ENCODE measurements around the gene SPDEF.

The SPDEF gene

GRCh38 chr6:34534146-34534545, 22.0 kb downstream of the SPDEF start:
- H3K4me1 ChIP-seq (ENCODE audit: control extremely low read depth in 1 of 4, control insufficient read depth in 4 of 4, insufficient read depth in 4 of 4, low read length in 3 of 4), result no peaks in the 10 kb centered on the region
- no peak for DNase-seq
- POLR2A ChIA-PET, result no interaction called here
- H3K27me3 ChIP-seq (replicated peaks in 2 of 5; ENCODE audit: control insufficient read depth in 4 of 5, insufficient read depth in 5 of 5, low read length in 4 of 5), result no peaks in the 10 kb centered on the region
- H3K4me3 ChIP-seq (ENCODE audit: control insufficient read depth in 1 of 7, extremely low read depth in 1 of 7, insufficient read depth in 4 of 7, low read depth in 2 of 7, low read length in 6 of 7), result no peak overlapping the region
- H3K36me3 ChIP-seq (ENCODE audit: control insufficient read depth in 4 of 4, insufficient read depth in 4 of 4, low read length in 3 of 4), result no peaks in the 10 kb centered on the region
- no peak overlapping the region for H3K27ac ChIP-seq (ENCODE audit: insufficient read depth in 1 of 2, low read depth in 1 of 2, low read length in 2 of 2, poor library complexity in 1 of 2, severe bottlenecking in 2 of 2)
- no peaks in the 10 kb centered on the region for H3K9me3 ChIP-seq (ENCODE audit: control extremely low read depth in 1 of 5, control insufficient read depth in 4 of 5, insufficient read depth in 2 of 5, low read depth in 1 of 5, low read length in 4 of 5)
- CTCF ChIA-PET, result no interaction called here
- WGBS (ENCODE audit: insufficient coverage), result 98% methylated on average over 6 of the region's 6 CpGs

- 91% methylated on average over 13 of the region's 15 CpGs for WGBS (ENCODE audit: insufficient coverage)
- peak overlapping the region in 1 of 7 experiments; percentile 9 for H3K4me3 ChIP-seq (ENCODE audit: control insufficient read depth in 1 of 7, extremely low read depth in 1 of 7, insufficient read depth in 4 of 7, low read depth in 2 of 7, low read length in 6 of 7)
- no peaks in the 10 kb centered on the region for H3K36me3 ChIP-seq (ENCODE audit: control insufficient read depth in 4 of 4, insufficient read depth in 4 of 4, low read length in 3 of 4)
- no peaks in the 10 kb centered on the region for H3K27me3 ChIP-seq (replicated peaks in 2 of 5; ENCODE audit: control insufficient read depth in 4 of 5, insufficient read depth in 5 of 5, low read length in 4 of 5)
- ChIA-PET POLR2A (no interaction called here), CTCF (interaction anchor here (1.0 kb wide), 1 partner anchor 77 kb away, joined by 3 read pairs; no protein-coding TSS in a partner anchor)
- H3K27ac ChIP-seq (ENCODE audit: insufficient read depth in 1 of 2, low read depth in 1 of 2, low read length in 2 of 2, poor library complexity in 1 of 2, severe bottlenecking in 2 of 2), result no peak overlapping the region
- no peaks in the 10 kb centered on the region for H3K9me3 ChIP-seq (ENCODE audit: control extremely low read depth in 1 of 5, control insufficient read depth in 4 of 5, insufficient read depth in 2 of 5, low read depth in 1 of 5, low read length in 4 of 5)
- DNase-seq, result no peak
- peaks cover 0 to 3% (median 2%) of the 10 kb centered on the region in 4 experiments for H3K4me1 ChIP-seq (ENCODE audit: control extremely low read depth in 1 of 4, control insufficient read depth in 4 of 4, insufficient read depth in 4 of 4, low read length in 3 of 4)
Measured at GRCh38 chr6:34532230-34532629, 23.9 kb downstream of the SPDEF start.

- POLR2A ChIA-PET, result no interaction called here
- H3K36me3 ChIP-seq (ENCODE audit: control insufficient read depth in 4 of 4, insufficient read depth in 4 of 4, low read length in 3 of 4), result no peaks in the 10 kb centered on the region
- DNase-seq, result peak; percentile 14 to 88 (median 44)
- WGBS (ENCODE audit: insufficient coverage), result 85% methylated on average over 28 of the region's 29 CpGs
- no peaks in the 10 kb centered on the region for H3K9me3 ChIP-seq (ENCODE audit: control extremely low read depth in 1 of 5, control insufficient read depth in 4 of 5, insufficient read depth in 2 of 5, low read depth in 1 of 5, low read length in 4 of 5)
- H3K27me3 ChIP-seq (replicated peaks in 2 of 5; ENCODE audit: control insufficient read depth in 4 of 5, insufficient read depth in 5 of 5, low read length in 4 of 5), result no peaks in the 10 kb centered on the region
- H3K4me1 ChIP-seq (ENCODE audit: control extremely low read depth in 1 of 4, control insufficient read depth in 4 of 4, insufficient read depth in 4 of 4, low read length in 3 of 4), result peaks cover 0 to 5% (median 4%) of the 10 kb centered on the region in 4 experiments
- peak overlapping the region in 2 of 7 experiments; percentile 13 to 29 for H3K4me3 ChIP-seq (ENCODE audit: control insufficient read depth in 1 of 7, extremely low read depth in 1 of 7, insufficient read depth in 4 of 7, low read depth in 2 of 7, low read length in 6 of 7)
- H3K27ac ChIP-seq (ENCODE audit: insufficient read depth in 1 of 2, low read depth in 1 of 2, low read length in 2 of 2, poor library complexity in 1 of 2, severe bottlenecking in 2 of 2), result no peak overlapping the region
- CTCF ChIA-PET, result interaction anchor here (1.0 kb wide), 1 partner anchor 77 kb away, joined by 3 read pairs; no protein-coding TSS in a partner anchor
Measured at GRCh38 chr6:34531580-34532201, 24.4 kb downstream of the SPDEF start.

- ChIA-PET CTCF (interaction anchor here (1.2 to 1.5 kb wide), 3 partner anchors 17 to 77 kb away, joined by 3 to 5 read pairs (median 3); no protein-coding TSS in a partner anchor), POLR2A (no interaction called here)
- no peaks in the 10 kb centered on the region for H3K9me3 ChIP-seq (ENCODE audit: control extremely low read depth in 1 of 5, control insufficient read depth in 4 of 5, insufficient read depth in 2 of 5, low read depth in 1 of 5, low read length in 4 of 5)
- H3K27me3 ChIP-seq (replicated peaks in 2 of 5; ENCODE audit: control insufficient read depth in 4 of 5, insufficient read depth in 5 of 5, low read length in 4 of 5), result no peaks in the 10 kb centered on the region
- H3K36me3 ChIP-seq (ENCODE audit: control insufficient read depth in 4 of 4, insufficient read depth in 4 of 4, low read length in 3 of 4), result no peaks in the 10 kb centered on the region
- peaks cover 0 to 11% (median 6%) of the 10 kb centered on the region in 4 experiments for H3K4me1 ChIP-seq (ENCODE audit: control extremely low read depth in 1 of 4, control insufficient read depth in 4 of 4, insufficient read depth in 4 of 4, low read length in 3 of 4)
- H3K27ac ChIP-seq (ENCODE audit: insufficient read depth in 1 of 2, low read depth in 1 of 2, low read length in 2 of 2, poor library complexity in 1 of 2, severe bottlenecking in 2 of 2), result no peak overlapping the region
- H3K4me3 ChIP-seq (ENCODE audit: control insufficient read depth in 1 of 7, extremely low read depth in 1 of 7, insufficient read depth in 4 of 7, low read depth in 2 of 7, low read length in 6 of 7), result no peak overlapping the region
- no peak for DNase-seq
- 97% methylated on average over 18 of the region's 18 CpGs for WGBS (ENCODE audit: insufficient coverage)
Measured at GRCh38 chr6:34530753-34531365, 25.3 kb downstream of the SPDEF start.

GRCh38 chr6:34529665-34530327, 26.3 kb downstream of the SPDEF start:
- 96% methylated on average over 8 of the region's 10 CpGs for WGBS (ENCODE audit: insufficient coverage)
- Histone ChIP-seq H3K27me3 (replicated peaks in 2 of 5; ENCODE audit: control insufficient read depth in 4 of 5, insufficient read depth in 5 of 5, low read length in 4 of 5) (no peaks in the 10 kb centered on the region), H3K36me3 (ENCODE audit: control insufficient read depth in 4 of 4, insufficient read depth in 4 of 4, low read length in 3 of 4) (no peaks in the 10 kb centered on the region), H3K9me3 (ENCODE audit: control extremely low read depth in 1 of 5, control insufficient read depth in 4 of 5, insufficient read depth in 2 of 5, low read depth in 1 of 5, low read length in 4 of 5) (no peaks in the 10 kb centered on the region), H3K4me1 (ENCODE audit: control extremely low read depth in 1 of 4, control insufficient read depth in 4 of 4, insufficient read depth in 4 of 4, low read length in 3 of 4) (peaks cover 0 to 11% (median 6%) of the 10 kb centered on the region in 4 experiments), H3K4me3 (ENCODE audit: control insufficient read depth in 1 of 7, extremely low read depth in 1 of 7, insufficient read depth in 4 of 7, low read depth in 2 of 7, low read length in 6 of 7) (no peak overlapping the region), H3K27ac (ENCODE audit: insufficient read depth in 1 of 2, low read depth in 1 of 2, low read length in 2 of 2, poor library complexity in 1 of 2, severe bottlenecking in 2 of 2) (no peak overlapping the region)
- no peak for DNase-seq
- POLR2A ChIA-PET, result no interaction called here
- CTCF ChIA-PET, result interaction anchor here (1.2 to 4.3 kb wide), 5 partner anchors 18 to 79 kb away, joined by 3 to 20 read pairs (median 3); no protein-coding TSS in a partner anchor

GRCh38 chr6:34528996-34529664, 27.0 kb downstream of the SPDEF start:
- 98% methylated on average over 8 of the region's 8 CpGs for WGBS (ENCODE audit: insufficient coverage)
- Histone ChIP-seq H3K27ac (ENCODE audit: insufficient read depth in 1 of 2, low read depth in 1 of 2, low read length in 2 of 2, poor library complexity in 1 of 2, severe bottlenecking in 2 of 2) (no peak overlapping the region), H3K9me3 (ENCODE audit: control extremely low read depth in 1 of 5, control insufficient read depth in 4 of 5, insufficient read depth in 2 of 5, low read depth in 1 of 5, low read length in 4 of 5) (no peaks in the 10 kb centered on the region), H3K4me3 (ENCODE audit: control insufficient read depth in 1 of 7, extremely low read depth in 1 of 7, insufficient read depth in 4 of 7, low read depth in 2 of 7, low read length in 6 of 7) (no peak overlapping the region), H3K27me3 (replicated peaks in 2 of 5; ENCODE audit: control insufficient read depth in 4 of 5, insufficient read depth in 5 of 5, low read length in 4 of 5) (no peaks in the 10 kb centered on the region), H3K36me3 (ENCODE audit: control insufficient read depth in 4 of 4, insufficient read depth in 4 of 4, low read length in 3 of 4) (no peaks in the 10 kb centered on the region), H3K4me1 (ENCODE audit: control extremely low read depth in 1 of 4, control insufficient read depth in 4 of 4, insufficient read depth in 4 of 4, low read length in 3 of 4) (peaks cover 0 to 11% (median 6%) of the 10 kb centered on the region in 4 experiments)
- ChIA-PET CTCF (interaction anchor here (1.2 to 4.3 kb wide), 3 partner anchors 62 to 80 kb away, joined by 3 to 20 read pairs (median 3); no protein-coding TSS in a partner anchor), POLR2A (no interaction called here)
- no peak for DNase-seq

Data from common myeloid progenitor, CD34-positive (primary cell).